ENCODE measurements around the gene TVP23B. TPM values are rescaled to one million over a fixed set of nuclear protein-coding genes. Genes with fewer than 3 reads are reported as not detected.
"Not testable (repeated sequence)": the region's sequence is repeated elsewhere in the genome, so short reads cannot be mapped to it uniquely, and the experiment has no call there.

Gene TVP23B
- 10 to 100 TPM; 17.5 to 23.3 TPM for total RNA-seq

GRCh38 chr17:18780991-18781718 is at the start of gene TVP23B:
Gene TVP23B (plus strand): TSS chr17:18781183. CDS start chr17:18781294, 111 bp downstream.
- WGBS, 2 donors = 0% methylated on average over 1 to 48 of the region's 56 CpGs
- H3K36me3 ChIP-seq (replicated peaks in 1 of 2; ENCODE audit: insufficient read depth in 1 of 2, low read depth in 2 of 2); H3K4me1 ChIP-seq; H3K27me3 ChIP-seq; H3K9me3 ChIP-seq; intact Hi-C loops (cut with DNase I): not testable (repeated sequence)
- ATAC-seq = peak; percentile 99
- peak; percentile 98 to 99 (median 98) for DNase-seq
- Histone ChIP-seq H3K27ac (peak within 1 kb of the TSS; percentile 45 to 88 (median 76)), H3K4me3 (peak within 1 kb of the TSS; percentile 36 to 37)
- TF ChIP-seq CTCF (IDR thresholded peaks at IDR 0.05) (peak in 1 of 7 experiments; percentile 19), POLR2A (IDR thresholded peaks at IDR 0.05) (peak; percentile 65 to 86 (median 76))

- WGBS, 2 donors = 77 to 91% methylated on average over 1 of the region's 1 CpG
- H3K4me3 ChIP-seq; H3K27ac ChIP-seq; DNase-seq; H3K27me3 ChIP-seq; ATAC-seq; H3K4me1 ChIP-seq; H3K36me3 ChIP-seq (replicated peaks in 1 of 2; ENCODE audit: insufficient read depth in 1 of 2, low read depth in 2 of 2); intact Hi-C loops (cut with DNase I); H3K9me3 ChIP-seq: not testable (repeated sequence)
These were observed 48.5 kb upstream of the TVP23B start for GRCh38 chr17:18732438-18732837.

- H3K36me3 ChIP-seq (replicated peaks in 1 of 2; ENCODE audit: insufficient read depth in 1 of 2, low read depth in 2 of 2); intact Hi-C loops (cut with DNase I); ATAC-seq; H3K9me3 ChIP-seq; H3K4me3 ChIP-seq; H3K27ac ChIP-seq; H3K27me3 ChIP-seq; DNase-seq; H3K4me1 ChIP-seq: not testable (repeated sequence)
- WGBS, 2 donors = 60 to 76% methylated on average over 4 of the region's 4 CpGs
These were observed 47.6 kb upstream of the TVP23B start for GRCh38 chr17:18733350-18733749.

GRCh38 chr17:18739616-18740391 is 41.2 kb upstream of the TVP23B start:
- H3K27ac ChIP-seq; H3K27me3 ChIP-seq; H3K9me3 ChIP-seq; H3K4me1 ChIP-seq; DNase-seq; intact Hi-C loops (cut with DNase I); ATAC-seq; H3K4me3 ChIP-seq; H3K36me3 ChIP-seq (replicated peaks in 1 of 2; ENCODE audit: insufficient read depth in 1 of 2, low read depth in 2 of 2): not testable (repeated sequence)
- 80 to 81% methylated on average over 7 of the region's 7 CpGs for WGBS, 2 donors

GRCh38 chr17:18741228-18741627 is 39.8 kb upstream of the TVP23B start:
- H3K9me3 ChIP-seq; H3K4me1 ChIP-seq; H3K27ac ChIP-seq; H3K4me3 ChIP-seq; DNase-seq; intact Hi-C loops (cut with DNase I); H3K27me3 ChIP-seq; H3K36me3 ChIP-seq (replicated peaks in 1 of 2; ENCODE audit: insufficient read depth in 1 of 2, low read depth in 2 of 2); ATAC-seq: not testable (repeated sequence)
- WGBS, 2 donors = 45 to 80% methylated on average over 2 to 3 of the region's 6 CpGs

- H3K27ac ChIP-seq; H3K36me3 ChIP-seq (replicated peaks in 1 of 2; ENCODE audit: insufficient read depth in 1 of 2, low read depth in 2 of 2); H3K27me3 ChIP-seq; H3K9me3 ChIP-seq; H3K4me3 ChIP-seq; intact Hi-C loops (cut with DNase I); H3K4me1 ChIP-seq; DNase-seq: not testable (repeated sequence)
- 25% methylated on average over 9 of the region's 10 CpGs; no CpG with 5 or more reads in 1 of the 2 donors for WGBS, 2 donors
- ATAC-seq = peak; percentile 56
These were observed 37.1 kb upstream of the TVP23B start, which contains the start of gene FBXW10 for GRCh38 chr17:18743699-18744421. Gene FBXW10 (plus strand): TSS chr17:18744054. CDS start chr17:18744245, 191 bp downstream.

GRCh38 chr17:18744726-18745125 is 36.3 kb upstream of the TVP23B start:
- H3K9me3 ChIP-seq; H3K36me3 ChIP-seq (replicated peaks in 1 of 2; ENCODE audit: insufficient read depth in 1 of 2, low read depth in 2 of 2); H3K27ac ChIP-seq; H3K4me1 ChIP-seq; DNase-seq; ATAC-seq; intact Hi-C loops (cut with DNase I); H3K4me3 ChIP-seq; H3K27me3 ChIP-seq: not testable (repeated sequence)
- 30 to 38% methylated on average over 4 of the region's 4 CpGs for WGBS, 2 donors

- H3K36me3 ChIP-seq (replicated peaks in 1 of 2; ENCODE audit: insufficient read depth in 1 of 2, low read depth in 2 of 2); H3K27ac ChIP-seq; intact Hi-C loops (cut with DNase I); DNase-seq; H3K4me1 ChIP-seq; H3K27me3 ChIP-seq; ATAC-seq; H3K4me3 ChIP-seq; H3K9me3 ChIP-seq: not testable (repeated sequence)
- 53 to 54% methylated on average over 3 of the region's 3 CpGs for WGBS, 2 donors
These were observed 34.4 kb upstream of the TVP23B start for GRCh38 chr17:18746551-18746950.

- H3K27ac ChIP-seq; H3K36me3 ChIP-seq (replicated peaks in 1 of 2; ENCODE audit: insufficient read depth in 1 of 2, low read depth in 2 of 2); H3K27me3 ChIP-seq; ATAC-seq; H3K4me3 ChIP-seq; H3K9me3 ChIP-seq; DNase-seq; H3K4me1 ChIP-seq; intact Hi-C loops (cut with DNase I): not testable (repeated sequence)
- 61 to 69% methylated on average over 5 to 6 of the region's 6 CpGs for WGBS, 2 donors
These were observed 33.5 kb upstream of the TVP23B start for GRCh38 chr17:18747501-18747900.

GRCh38 chr17:18750242-18750641 is 30.7 kb upstream of the TVP23B start:
- H3K9me3 ChIP-seq; DNase-seq; H3K27ac ChIP-seq; H3K36me3 ChIP-seq (replicated peaks in 1 of 2; ENCODE audit: insufficient read depth in 1 of 2, low read depth in 2 of 2); H3K4me1 ChIP-seq; H3K27me3 ChIP-seq; ATAC-seq; intact Hi-C loops (cut with DNase I); H3K4me3 ChIP-seq: not testable (repeated sequence)
- WGBS, 2 donors = 89 to 100% methylated on average over 1 of the region's 1 CpG
